Fibroblast of skin of left quadriceps (primary cell): Measurements from ENCODE around the gene STOX1.
A peak's percentile ranks its signal among the peaks of the same experiment; 100 is the strongest.
"Not testable (repeated sequence)": the region's sequence is repeated elsewhere in the genome, so short reads cannot be mapped to it uniquely, and the experiment has no call there.

ENCODE experiments used
- DNase-seq, 2 experiments: peaks; one replicate each; pipeline ENCODE4 v3.0.0-alpha.2; 2013; ENCODE audit warnings: low read depth in 2 of 2

STOX1 gene

DNA sequence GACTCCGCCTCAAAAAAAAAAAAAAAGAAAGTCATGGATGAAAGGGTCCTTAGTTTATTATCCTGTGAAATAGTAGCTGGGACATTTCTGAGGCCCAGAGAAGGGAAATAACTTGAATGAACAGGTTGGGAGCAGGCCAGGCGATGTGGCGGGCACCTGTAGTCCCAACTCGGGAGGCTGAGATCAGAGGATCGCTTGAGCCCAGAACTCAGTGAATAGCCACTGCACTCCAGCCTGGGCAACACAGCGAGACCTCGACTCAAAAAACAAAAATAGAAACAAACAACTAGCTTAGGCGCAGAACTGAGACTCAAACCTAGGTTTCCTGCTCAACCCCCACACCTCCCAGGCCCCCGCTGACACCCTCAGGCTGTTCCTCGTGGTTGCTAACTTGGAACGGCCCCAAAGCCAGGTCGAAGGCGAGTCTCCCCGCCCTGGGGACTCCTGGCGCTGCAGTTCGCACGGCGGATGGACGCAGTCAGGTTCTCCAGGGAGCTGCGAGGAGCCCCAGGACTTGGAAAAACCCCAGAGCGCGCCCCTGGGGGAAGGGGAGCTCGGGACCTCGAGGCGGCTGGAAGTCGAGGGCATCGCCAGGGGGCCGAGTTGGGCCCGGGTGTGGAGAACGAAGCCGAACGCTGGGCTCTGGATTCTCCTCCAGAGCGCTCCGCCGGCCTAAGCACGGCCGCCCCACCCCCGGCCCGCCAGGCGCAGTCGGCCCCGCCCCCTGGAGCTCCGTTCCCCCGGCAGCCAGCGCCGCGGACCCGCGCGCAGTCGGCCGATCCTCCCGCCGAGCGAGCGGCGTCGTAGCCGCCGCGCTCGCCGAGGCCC is at the start of gene STOX1:
STOX1 (plus strand) TSS at position 768 of the 828 bp plus-strand sequence. CDS start 93 bp downstream, outside the sequence.
- peak; percentile 12 for DNase-seq

DNA sequence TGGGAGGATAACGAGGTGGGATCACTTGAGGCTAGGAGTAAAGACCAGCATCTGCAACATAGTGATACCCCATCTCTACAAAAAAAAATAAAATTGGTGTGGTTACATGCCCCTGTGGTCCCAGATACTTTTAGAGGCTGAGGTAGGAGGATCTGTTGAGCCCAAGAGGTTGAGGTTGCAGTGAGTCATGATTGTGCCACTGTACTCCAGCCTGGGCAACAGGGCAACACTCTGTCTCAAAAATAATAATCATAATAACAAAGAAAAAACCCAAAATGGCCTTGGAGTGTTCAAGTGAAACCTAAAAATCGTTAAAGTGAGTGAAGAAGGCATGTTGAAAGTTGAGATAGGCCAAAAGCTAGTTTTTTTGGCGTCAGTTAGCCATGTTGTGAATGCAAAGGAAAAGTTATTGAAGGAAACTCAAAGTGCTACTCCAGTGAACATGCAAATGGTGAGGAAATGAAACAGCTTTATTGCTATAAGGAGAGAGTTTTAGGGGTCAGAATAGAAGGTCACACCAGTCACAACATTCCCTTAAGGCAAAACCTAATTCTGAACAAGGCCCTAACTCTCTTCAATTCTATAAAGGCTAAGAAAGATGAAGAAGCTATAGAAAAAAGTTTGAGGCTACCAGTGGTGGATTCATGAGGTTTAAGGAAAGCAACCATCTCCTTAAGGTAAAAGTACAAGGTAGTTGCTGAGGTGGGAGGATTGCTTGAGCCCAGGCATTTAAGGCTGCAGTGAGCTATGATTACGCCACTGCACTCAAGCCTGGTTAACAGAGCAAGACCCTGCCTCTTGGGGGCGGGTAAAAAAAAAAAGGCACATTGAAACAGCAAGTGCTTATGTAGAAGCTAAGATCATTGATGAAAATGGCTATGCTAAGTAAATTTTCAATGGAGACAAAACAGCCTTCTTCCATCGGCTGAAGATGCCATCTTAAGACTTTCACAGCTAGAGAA is 45.4 kb upstream of the STOX1 start:
- DNase-seq, result no peak

GRCh38 chr10:68784476-68784875 is 42.9 kb upstream of the STOX1 start:
- DNase-seq, result no peak

DNA sequence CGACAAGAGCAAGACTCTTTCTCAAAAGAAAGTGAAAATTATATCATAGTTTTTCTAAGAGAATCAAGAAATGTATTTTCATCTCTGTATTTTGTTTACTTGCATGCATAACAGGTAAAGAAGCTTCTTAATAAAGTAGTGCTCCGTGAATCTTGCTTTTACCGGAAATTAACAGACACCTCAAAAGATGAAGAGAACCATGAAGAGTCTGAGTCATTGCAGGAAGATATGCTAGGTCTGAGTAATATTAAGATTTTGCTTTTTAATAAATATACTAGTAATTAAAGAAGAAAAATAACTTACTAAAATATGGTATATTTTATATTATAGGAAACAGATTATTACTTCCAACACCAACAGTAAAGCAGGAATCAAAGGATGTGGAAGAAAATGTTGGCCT is 39.5 kb upstream of the STOX1 start:
- DNase-seq, result no peak

GRCh38 chr10:68790476-68790875 is 36.9 kb upstream of the STOX1 start:
- no peak for DNase-seq

DNA sequence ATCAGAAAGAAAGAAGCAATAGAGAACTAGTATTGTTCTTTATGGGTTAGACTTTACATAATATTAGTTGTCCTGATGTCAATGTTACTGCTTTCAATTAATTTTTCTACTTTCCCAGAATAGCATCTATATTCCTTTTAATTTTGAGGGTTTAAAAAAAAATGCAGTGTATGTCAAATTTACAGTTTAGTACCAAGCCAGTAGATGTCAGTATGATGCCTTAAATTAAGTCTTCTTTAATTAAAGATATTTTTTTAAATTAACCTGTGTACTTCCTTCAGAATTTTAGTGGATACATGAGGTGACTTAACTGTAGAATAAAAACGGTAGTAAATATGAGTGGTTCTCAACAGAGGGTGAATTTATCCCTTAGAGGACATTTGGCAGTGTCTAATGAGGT is 35.2 kb upstream of the STOX1 start:
- DNase-seq, result no peak

DNA sequence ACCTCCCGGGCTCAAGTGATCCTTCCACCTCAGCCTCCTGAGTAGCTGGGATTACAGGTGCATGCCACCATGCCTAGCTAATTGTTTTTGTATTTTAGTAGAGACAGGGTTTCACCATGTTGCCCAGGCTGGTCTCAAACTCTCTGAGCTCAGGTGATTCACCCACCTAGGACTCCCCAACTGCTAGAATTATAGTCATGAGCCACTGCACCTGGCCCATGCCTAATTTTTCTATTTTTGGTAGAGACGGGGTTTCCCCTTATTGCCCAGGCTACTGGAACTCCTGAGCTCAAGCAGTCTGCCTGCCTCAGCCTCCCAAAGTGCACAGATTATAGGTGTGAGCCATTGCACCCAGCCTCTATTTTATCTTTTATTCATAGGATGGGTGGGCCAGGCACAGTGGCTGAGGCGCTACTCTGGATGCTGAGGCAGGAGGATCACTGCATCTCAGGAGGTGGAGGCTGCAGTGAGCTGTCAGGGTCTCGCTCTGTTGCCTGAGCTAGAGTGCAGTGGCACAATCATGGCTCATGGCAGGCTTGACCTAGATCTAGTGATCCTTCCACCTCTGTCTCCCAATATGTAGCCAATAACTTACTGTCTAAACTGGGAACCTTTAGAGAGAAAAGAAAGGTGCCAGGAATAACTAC is 31.3 kb upstream of the STOX1 start:
- DNase-seq, result no peak

- DNase-seq, result peak; percentile 10 to 18
Observed at GRCh38 chr10:68796605-68797004, 30.7 kb upstream of the STOX1 start.

DNA sequence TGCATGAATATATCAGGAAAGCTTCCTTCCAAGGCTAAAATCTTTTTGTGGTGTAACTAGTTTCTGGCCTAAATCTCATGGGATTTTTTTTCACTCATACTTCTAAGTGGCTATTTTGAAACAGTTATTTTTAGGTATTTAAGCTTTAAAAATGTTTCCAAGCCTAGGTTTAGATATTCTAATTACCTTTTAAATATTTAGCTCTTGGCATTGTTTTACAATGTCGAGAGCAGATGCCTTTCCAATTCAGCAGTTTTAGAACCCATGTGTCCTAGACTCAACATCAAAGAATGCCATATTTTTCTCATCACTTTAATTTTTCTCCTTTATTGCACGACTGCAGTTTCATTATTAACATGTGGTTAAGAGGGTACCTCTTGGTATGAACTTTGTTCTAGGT is 27.1 kb upstream of the STOX1 start:
- DNase-seq, result no peak

- no peak for DNase-seq
Observed at GRCh38 chr10:68804692-68805091, 22.6 kb upstream of the STOX1 start.

DNA sequence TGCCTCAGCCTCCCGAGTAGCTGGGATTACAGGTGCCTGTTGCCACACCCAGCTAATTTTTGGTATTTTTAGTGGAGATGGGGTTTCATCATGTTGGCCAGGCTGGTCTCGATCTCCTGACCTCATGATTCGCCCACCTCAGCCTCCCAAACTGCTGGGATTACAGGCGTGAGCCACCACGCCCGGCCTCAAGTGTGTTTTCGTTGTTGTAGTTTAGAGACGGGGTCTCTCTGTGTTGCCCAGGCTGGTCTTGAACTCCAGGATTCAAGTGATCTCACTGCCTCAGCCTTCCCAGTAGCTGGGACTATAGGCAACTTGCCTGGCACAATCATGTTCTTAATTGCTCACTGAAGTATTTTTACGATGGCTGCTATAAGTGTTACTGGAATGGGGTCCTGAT is 16.5 kb upstream of the STOX1 start:
- DNase-seq, result not testable (repeated sequence)

DNA sequence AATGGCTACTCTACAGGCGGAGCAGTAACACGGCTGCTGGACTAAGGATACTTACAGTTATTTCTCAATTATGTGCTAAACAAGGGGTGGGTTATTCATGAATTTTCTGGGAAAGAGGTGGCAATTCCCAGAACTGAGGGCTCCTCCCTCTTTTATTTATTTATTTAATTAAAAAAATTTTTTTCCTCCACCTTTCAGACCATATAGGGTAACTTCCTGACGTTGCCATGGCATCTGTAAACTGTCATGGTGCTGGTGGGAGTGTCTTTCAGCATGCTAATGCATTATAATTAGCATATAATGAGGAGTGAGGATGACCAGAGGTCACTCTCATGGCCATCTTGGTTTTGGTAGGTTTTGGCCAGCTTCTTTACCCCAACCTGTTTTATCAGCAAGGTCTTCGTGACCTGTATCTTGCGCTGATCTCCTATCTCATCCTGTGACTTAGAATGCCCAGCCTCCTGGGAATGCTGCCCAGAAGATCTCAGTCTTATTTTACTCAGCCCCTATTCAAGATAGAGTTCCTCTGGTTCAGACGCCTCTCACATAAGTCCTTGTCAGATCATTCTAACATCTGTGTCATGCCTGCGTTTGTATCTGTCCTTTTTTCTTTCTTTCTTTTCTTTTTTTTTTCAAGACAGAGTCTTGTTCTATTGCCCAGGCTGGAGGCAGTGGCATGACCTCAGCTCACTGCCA is 15.9 kb upstream of the STOX1 start:
- DNase-seq, result no peak

DNA sequence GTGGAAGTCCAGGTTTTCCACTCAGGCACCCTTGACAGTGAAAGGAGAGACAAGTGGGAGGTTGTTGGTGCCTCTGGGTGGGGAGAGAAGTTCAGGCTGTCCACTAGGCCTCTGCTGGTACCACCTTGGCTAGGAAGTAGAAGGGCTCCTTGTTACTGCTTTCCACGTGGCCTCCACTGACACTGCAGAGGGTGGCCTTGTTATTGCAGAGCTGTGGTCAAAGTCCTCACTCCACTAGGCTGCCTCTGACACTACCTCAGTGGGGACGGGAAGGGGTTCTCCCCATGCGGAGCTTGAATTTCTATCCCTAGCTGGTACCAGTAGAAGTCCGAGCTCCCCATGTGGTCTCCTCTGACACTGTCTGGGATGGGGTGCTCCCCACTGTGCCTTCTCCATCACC is 14.9 kb upstream of the STOX1 start:
- no peak for DNase-seq

GRCh38 chr10:68813559-68813958 is 13.8 kb upstream of the STOX1 start:
- no peak for DNase-seq

- no peak for DNase-seq
Observed at GRCh38 chr10:68816796-68817412, 10.4 kb upstream of the STOX1 start.

DNA sequence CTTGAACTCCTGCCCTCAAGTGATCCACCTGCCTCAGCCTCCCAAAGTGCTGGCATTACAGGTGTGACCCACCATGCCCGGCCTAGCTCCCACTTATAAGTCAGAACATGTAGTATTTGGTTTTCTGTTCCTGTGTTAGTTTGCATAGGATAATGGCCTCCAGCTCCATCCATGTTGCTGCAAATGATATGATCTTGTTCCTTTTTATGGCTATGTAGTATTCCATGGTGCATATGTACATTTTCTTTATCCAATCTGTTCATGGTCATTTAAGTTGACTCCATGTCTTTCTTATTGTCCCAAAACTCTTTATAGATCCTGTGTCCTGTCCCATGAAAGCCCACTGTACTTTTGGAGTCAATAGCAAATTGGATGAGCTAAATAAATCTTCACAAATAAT is 7.0 kb upstream of the STOX1 start:
- not testable (repeated sequence) for DNase-seq

GRCh38 chr10:68822626-68823025 is 4.7 kb upstream of the STOX1 start:
- DNase-seq, result not testable (repeated sequence)

GRCh38 chr10:68827592-68827959 is 245 bp downstream of the STOX1 start:
- not testable (repeated sequence) for DNase-seq

- DNase-seq, result not testable (repeated sequence)
Observed at GRCh38 chr10:68828083-68828601, 811 bp downstream of the STOX1 start.

DNA sequence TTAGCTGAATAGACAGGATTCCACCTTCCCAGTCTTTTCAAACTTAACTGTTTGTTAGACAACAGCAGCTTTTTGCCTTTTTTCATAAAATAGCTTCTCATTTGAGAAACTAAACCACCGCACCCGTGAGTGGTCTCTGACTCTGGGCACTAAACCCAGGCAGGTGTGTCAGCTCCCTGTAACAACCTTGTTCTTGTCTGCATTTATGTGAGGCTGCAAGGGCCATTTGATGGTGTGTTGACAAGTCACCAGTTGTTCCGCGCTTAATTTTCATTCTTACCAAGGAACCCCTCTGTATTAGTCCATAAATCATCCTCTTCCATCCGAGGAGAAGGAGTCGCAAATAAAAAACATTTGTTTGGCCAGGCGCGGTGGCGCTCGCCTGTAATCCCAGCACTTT is 1.5 kb downstream of the STOX1 start:
- no peak for DNase-seq

- DNase-seq, result no peak
Observed at GRCh38 chr10:68829521-68829920, 2.2 kb downstream of the STOX1 start.
